ENCODE measurements around the gene PPP1R1C. TPM values are rescaled to one million over a fixed set of nuclear protein-coding genes. Genes with fewer than 3 reads are reported as not detected.

Gene PPP1R1C, protein sequence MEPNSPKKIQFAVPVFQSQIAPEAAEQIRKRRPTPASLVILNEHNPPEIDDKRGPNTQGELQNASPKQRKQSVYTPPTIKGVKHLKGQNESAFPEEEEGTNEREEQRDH
- total RNA-seq (2022; extraction: Qiagen RNA extraction) = 1.3 to 2.1 TPM (median 1.6 TPM) in 5 replicates

DNA sequence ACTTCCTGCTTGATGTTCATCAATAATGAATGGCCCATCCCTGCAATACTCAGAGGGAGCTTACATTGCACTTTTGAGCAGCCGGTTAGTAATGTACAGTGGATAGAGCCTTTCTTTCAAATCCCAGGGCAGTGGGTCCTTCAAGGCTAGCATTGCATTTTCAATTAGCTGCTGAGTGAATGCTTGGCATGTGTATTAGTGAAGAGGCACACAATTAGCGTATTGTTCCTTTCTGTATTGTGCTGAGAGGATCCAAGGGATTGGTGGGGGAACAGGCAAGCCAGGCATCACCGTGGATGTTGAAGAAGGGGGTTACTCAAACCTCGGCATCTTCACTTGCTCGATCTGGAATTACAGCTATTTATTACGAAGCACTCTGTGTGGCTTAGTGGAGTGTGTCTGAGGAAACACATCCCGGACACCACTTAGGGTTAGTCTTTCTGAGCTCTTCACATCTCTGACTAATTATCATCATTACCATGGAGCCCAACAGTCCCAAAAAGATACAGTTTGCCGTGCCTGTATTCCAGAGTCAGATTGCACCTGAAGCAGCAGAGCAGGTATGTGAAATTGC is at the start of gene PPP1R1C:
Gene PPP1R1C (plus strand): TSS at position 222 of the 574 bp plus-strand sequence. CDS start 258 bp downstream, at position 480.

Other genes starting within 250 kb of the PPP1R1C start
- 35.9 to 51.2 TPM (median 38.1 TPM) in 5 replicates for gene ITPRID2, start 94.1 kb upstream of the PPP1R1C start, total RNA-seq (2022; extraction: Qiagen RNA extraction)

Measured in A549 treated with AZD2906 at 1 μM for 4 hours (cell line).